HG02981 (cell line): ENCODE data around the gene SNRPA1.
A peak's percentile ranks its signal among the peaks of the same experiment; 100 is the strongest.

Experiments
- ATAC-seq: cut with Tn5 transposase; IDR thresholded peaks from one replicate; pipeline ENCODE4 v1.9.1; 2021; ENCODE audit warnings: mild to moderate bottlenecking, moderate library complexity; ENCODE audit not compliant: unreplicated experiment

The SNRPA1 gene

GRCh38 chr15:101320501-101321052 is 25.5 kb upstream of the SNRPA1 start:
- ATAC-seq: peak; percentile 92

DNA sequence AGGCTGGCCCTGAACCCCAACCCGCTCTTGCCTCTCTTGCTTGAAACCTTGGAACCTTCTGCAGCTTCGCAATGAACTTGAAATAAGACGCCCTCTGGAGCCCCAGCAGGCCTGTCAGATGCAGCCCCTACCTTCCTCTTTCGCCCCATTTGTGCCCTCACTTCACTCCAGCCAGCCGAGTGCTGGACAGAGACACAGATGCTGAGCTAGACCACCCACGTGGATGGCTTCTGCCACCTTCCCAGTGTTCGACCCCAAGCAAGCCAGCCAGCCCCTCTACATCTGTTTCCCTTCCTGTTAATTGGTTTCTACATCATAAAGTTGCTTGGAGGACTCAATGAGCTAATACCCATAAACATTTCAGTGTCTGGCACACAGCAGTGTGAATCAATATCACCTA is 23.8 kb upstream of the SNRPA1 start:
- ATAC-seq: no peak

DNA sequence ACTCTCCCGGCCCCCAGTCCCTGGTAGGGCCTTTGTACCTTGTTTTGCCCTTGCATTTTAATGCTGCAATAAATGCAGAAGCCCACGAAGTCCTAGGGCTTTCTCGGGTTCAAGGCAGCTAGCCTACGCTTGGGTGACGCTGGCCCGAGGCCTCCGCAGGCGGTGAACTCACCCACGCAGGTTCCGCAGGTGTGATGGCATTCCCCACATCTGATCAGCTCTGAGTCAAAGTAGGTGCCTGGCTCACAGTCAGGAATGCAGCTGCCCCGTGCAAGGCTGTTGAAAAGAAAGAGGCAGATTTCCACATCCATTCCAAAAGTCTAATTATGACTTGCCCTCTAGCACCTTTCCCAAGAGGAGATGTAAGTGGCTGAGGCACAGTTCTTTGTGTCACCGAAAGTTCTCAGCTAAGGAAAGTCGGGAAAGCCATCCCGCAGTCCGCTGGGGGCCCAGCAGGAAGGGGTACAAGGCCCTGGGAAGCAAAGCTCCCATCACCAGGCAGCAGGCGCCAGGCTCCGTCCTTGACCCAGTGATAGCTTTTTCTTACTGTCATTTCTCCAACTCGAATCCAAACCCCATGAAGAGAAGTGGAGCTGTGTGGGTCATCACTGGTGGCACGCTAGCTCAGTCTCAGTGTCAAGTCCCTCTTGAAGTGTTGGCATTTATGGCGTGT is 23.2 kb upstream of the SNRPA1 start:
- ATAC-seq: no peak

GRCh38 chr15:101317336-101317872 is 22.4 kb upstream of the SNRPA1 start:
- no peak for ATAC-seq

GRCh38 chr15:101316529-101316928 is 21.5 kb upstream of the SNRPA1 start:
- no peak for ATAC-seq

DNA sequence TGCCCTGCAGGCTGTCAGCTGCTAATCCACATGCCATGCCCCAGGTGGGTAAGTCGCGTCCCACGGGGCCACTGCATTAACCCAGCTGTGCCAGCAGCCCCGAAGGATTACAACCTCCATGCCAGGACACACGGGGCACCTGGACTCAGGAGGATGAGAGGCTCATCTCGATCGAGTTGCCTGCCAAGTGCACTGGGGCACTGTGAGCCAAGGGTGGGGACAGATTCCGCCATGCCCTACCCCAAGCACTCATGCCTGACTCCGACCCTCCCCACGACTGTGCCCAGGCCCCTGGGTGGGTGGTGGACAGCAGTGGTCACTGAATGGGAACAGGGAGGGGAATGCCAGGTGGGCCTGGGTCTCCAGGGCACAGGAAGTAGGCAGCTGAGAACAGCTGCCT is 20.7 kb upstream of the SNRPA1 start:
- no peak for ATAC-seq

DNA sequence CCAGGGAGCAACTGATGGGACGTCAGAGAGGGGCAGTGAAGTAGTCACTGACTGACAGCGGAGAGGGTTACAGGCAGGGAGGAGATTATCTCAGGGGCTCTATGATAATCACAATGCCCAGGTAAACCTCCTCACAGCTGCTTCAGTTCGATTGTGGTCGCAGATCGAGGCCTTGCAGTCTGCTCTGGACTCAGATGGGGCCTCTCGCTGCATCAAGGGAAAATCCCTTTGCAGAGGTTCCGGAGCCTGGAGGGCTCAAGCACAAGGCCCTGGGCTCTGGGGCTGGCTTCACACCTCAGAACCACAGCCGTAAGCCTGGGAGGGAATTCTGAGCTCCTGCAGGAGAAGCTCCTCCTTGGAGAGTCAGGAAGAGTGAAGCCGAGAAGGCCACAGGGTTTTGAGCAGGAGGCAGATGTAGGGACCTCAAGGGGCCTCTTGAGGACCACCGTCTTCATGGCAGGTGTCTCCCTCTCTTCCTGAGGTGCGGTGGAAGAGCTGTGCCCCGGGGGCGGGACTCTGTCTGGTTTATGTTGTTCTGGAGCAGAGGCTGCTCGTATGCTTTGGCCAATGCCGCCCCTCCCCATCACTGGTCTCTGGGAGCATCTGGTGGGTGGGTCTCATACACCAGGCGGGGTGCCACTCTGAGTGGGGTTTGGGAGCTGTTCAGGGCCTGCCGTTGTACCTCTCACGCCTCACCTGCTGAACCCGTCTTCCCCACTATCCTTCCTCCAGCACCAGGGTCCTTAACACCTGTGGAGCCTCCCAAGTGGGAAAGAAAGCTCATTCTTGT is 19.5 kb upstream of the SNRPA1 start:
- ATAC-seq: no peak

DNA sequence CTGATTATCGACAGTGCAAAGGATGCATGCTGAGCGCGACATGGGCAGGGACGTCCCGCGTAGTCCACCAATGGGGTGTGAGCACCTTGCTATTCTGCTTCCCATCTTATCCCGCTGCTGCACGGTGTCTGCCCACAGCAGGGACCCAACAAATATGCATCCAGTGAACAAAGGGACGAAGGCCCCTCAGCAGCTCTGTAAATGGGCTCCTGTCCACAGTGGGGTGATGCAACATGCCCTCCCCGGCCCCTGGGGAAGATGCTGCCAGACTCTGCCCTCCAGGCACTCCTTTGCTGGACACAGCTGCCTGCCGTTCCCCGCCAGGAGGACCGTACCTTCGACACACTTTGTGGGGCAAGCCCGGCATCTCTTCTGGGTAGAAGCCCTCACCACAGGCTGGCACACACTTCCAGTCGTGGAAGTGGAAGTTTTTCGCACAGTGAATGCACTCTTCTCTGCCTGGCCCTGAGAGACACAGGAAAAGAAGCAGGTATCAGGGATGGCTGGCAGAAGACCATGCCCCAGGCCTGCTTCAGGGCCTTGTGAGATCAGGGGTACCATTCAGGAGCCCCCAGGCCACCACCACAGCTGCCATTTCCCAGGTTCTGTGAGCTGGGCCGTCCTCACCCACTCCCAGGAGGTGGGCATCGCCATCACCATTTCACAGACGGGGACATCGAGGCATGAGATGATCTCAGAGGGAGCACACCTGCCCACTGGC is 18.2 kb upstream of the SNRPA1 start:
- no peak for ATAC-seq

GRCh38 chr15:101310508-101310907 is 15.5 kb upstream of the SNRPA1 start:
- no peak for ATAC-seq

DNA sequence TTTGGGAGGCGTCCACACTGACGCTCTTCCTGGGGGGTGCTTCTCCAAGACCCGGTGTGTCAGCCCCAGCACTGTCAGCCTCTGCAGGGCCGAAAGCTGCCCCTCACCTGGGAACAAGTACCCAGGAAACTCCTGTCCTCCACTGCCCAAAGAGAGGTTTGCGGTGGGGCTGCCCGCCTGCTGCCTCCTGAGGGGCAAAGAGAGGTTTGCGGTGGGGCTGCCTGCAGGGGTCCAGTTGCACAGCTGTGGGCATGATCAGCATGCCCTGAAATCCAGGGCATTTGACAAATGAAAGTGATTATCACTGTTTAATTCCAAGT is 15.1 kb upstream of the SNRPA1 start:
- ATAC-seq: no peak

DNA sequence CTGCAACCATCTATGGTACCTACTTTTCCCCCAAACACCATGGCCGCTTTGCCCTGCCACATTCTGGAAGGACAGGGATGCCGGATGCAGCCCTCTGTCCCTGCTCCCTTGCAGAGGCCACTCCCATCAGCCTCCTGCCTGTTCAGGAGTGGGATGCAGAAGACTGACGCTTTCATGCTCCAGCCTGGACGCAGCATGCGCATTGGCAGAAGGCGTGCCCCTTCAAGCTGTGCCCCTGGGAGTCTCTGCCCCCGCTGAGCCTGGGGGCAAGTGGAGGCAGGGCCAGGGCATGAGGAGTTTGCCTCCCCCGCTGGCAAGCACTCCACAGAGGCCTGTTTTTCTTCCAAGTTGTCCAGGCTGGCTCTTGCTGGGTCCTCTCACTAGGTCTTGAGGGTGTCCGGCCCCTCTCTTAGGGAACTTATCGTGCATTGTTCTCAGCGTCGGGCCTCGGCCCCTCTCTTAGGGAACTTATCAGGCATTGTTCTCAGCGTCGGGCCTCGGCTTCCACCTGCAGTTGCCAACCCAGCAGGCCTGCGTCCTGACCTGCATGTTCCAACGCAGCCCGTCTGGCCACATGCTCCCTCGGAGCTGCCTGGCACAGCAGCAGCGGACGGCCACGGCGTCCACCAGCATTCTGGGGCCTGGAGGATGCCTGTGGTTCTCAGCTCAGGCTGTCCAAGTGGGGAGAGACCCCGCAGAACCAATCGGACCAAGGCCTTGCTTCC is 14.6 kb upstream of the SNRPA1 start:
- no peak for ATAC-seq

DNA sequence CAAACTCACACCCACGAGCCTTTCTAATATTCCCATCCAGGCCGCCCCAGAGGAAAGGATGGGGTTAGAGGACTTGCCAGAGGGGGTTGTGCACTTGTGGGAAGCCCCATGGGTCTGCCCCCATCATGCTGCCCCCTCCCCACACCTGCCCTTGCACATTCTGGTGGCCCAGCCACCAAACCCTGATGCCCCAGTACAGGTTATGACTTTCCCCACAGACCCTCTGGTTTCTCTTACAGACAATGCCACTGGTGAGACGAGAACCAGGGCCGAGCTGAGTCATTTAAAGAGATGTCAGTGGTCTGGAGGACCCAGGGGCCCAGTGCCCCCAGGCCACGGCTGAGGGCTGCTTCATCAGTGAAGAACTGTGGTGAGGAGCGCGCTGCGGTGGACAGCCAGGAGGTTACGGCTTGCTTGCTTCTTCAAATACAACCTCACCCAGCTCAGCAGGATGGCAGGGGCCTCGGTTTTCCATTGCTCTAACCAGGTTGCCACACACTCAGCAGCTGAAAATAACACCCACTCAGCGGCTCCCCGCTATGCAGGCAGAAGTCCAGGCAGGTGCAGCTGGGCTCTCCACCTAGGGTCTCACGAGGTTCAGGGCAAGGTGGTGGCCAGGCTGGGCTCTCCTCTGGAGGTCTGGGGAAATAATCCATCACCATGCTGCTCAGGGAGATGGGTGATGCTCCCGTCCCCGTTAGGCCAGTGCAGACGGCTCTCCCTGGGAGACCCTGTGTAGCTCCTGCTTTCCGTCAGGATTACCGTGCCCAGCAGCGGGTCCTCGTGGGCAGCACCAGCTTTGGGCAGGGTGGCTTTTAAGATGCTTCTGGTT is 13.8 kb upstream of the SNRPA1 start:
- no peak for ATAC-seq

- ATAC-seq: no peak
Measured at GRCh38 chr15:101307897-101308603, 13.0 kb upstream of the SNRPA1 start.

DNA sequence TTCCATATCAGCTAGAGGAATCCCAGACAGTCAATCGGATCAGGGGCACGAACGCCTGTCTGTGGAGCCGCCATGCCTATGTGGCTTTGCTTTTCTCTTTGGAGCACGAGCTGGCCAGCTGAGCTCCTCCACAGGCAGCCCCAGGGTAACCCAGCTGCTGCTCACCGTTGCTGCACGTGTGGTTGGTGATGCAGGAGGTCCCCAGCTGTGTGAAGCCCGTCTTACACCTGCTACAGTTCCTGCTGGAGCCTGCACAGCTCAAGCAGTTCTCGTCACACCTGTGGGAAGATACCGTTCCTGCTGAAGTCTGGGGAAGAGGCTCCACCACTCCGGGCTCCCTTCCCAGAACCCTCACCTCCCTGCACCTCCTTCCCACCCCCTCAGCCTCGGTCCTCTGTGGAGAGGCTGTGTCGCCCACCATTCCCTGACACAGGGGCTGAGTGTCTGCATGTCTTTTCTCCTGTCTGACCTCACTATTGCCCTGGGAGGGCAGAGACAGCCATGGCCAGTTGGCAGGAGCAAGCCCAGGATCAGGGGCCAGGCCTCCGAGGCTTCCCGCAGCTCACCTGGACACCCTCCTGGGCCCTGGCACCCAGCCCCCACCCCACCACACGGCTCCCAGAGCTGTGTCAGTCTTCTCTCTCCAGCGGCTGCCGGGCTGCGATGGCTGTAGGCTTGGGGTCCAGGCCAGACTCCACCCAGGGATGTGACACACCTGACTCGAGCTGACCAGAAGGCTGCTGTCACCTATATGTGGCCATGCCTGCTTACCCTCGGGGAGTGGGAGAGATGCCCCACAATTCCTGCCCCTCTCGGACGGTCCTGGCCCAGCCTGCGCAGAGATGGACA is 12.2 kb upstream of the SNRPA1 start:
- ATAC-seq: no peak

- ATAC-seq: no peak
Measured at GRCh38 chr15:101306341-101307047, 11.4 kb upstream of the SNRPA1 start.

- ATAC-seq: no peak
Measured at GRCh38 chr15:101305820-101306255, 10.8 kb upstream of the SNRPA1 start.

DNA sequence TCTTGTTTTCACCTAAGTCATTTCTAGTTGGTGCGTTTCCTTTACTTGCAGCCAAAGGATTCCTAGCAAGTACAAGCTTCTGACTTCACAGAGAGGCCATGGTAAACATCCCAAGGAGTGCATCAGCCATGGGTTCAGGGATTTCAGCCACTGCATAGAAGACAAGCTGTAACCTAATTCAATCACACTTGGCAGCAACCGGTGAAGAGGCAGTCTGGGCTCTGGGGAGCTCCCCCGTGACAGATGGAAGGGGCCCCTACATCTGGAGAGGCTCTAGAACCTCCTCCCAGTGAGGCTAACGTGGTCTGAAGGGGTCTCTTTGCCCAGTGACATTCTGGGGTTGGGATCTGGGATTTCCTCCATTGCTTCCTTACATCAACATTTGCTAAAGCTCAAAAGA is 8.4 kb upstream of the SNRPA1 start:
- ATAC-seq: no peak
